DND-41 (cell line): ENCODE results near the gene KCTD19.

ENCODE experiments used
- ATAC-seq: fragments of 200-7000 bp; cut with Tn5 transposase; 3 replicates; pipeline ENCODE4 v1.9.1; 2021; ENCODE audit warnings: low read depth; ENCODE audit not compliant: insufficient read depth
- DNase-seq: peaks from one replicate; pipeline ENCODE4 v3.0.0-alpha.2; 2020
- H2AFZ ChIP-seq: 2 replicates; pipeline ENCODE4 v1.6.0; 2012; ENCODE audit warnings: low read depth, low read length
- H3K27ac ChIP-seq: 2 replicates; pipeline ENCODE4 v1.5.1; 2012; ENCODE audit warnings: low read length, inconsistent platforms
- H3K27me3 ChIP-seq: fragments of 200-600 bp; sonication (generic); 2 replicates; pipeline ENCODE4 v1.6.0; 2012; ENCODE audit warnings: low read length, mild to moderate bottlenecking, inconsistent platforms; ENCODE audit not compliant: insufficient read depth, poor library complexity
- H3K36me3 ChIP-seq: 2 replicates; pipeline ENCODE4 v1.5.1; 2012; ENCODE audit warnings: low read length, inconsistent platforms; ENCODE audit not compliant: insufficient read depth
- H3K4me1 ChIP-seq: 2 replicates; pipeline ENCODE4 v1.5.1; 2012; ENCODE audit warnings: mild to moderate bottlenecking, low read length; ENCODE audit not compliant: insufficient read depth
- H3K4me2 ChIP-seq: 2 replicates; pipeline ENCODE4 v1.6.0; 2012; ENCODE audit warnings: mild to moderate bottlenecking, moderate library complexity, low read length, inconsistent platforms; ENCODE audit not compliant: insufficient read depth
- H3K4me3 ChIP-seq, 2 experiments: fragments of 200-600 bp in 1 of 2; shearing (Covaris generic) in 1 of 2; 2 replicates each; pipeline ENCODE4 v1.5.1; 2012 to 2016; ENCODE audit warnings: inconsistent platforms in 2 of 2, low read length in 2 of 2, mild to moderate bottlenecking in 2 of 2, low read depth in 1 of 2, moderate library complexity in 1 of 2
- H3K79me2 ChIP-seq: 2 replicates; pipeline ENCODE4 v1.6.0; 2012; ENCODE audit warnings: low read length, inconsistent platforms; ENCODE audit not compliant: insufficient read depth
- H3K9ac ChIP-seq: 2 replicates; pipeline ENCODE4 v1.6.0; 2012; ENCODE audit warnings: low read depth, mild to moderate bottlenecking, inconsistent platforms, low read length, moderate library complexity
- H3K9me3 ChIP-seq: 2 replicates; pipeline ENCODE4 v1.5.1; 2012; ENCODE audit warnings: low read length, moderate library complexity, mild to moderate bottlenecking, inconsistent platforms; ENCODE audit not compliant: insufficient read depth, severe bottlenecking
- H4K20me1 ChIP-seq: 2 replicates; pipeline ENCODE4 v1.6.0; 2012; ENCODE audit warnings: low read length; ENCODE audit not compliant: insufficient read depth
- CTCF ChIP-seq: IDR thresholded peaks from 2 replicates; pipeline ENCODE4 v1.5.1; 2012; ENCODE audit warnings: borderline replicate concordance, low read length, moderate library complexity, mild to moderate bottlenecking; ENCODE audit not compliant: poor library complexity, severe bottlenecking; ENCODE audit errors: extremely low read depth
- EZH2 ChIP-seq: IDR thresholded peaks from 3 replicates; pipeline ENCODE4 v1.6.1; 2012; ENCODE audit warnings: borderline replicate concordance, low read depth, mild to moderate bottlenecking, moderate library complexity, low read length, inconsistent platforms; ENCODE audit not compliant: severe bottlenecking

Gene KCTD19

GRCh38 chr16:67329901-67330300, 3.4 kb upstream of the KCTD19 start:
- Histone ChIP-seq H3K27me3 (no peaks in the 10 kb centered on the region), H3K4me1 (peaks cover 19% of the 10 kb centered on the region), H3K36me3 (no peaks in the 10 kb centered on the region), H4K20me1 (no peaks in the 10 kb centered on the region), H3K4me2 (no peak overlapping the region), H3K79me2 (no peaks in the 10 kb centered on the region), H3K4me3 (no peak overlapping the region), H3K27ac (no peak overlapping the region), H3K9me3 (no peaks in the 10 kb centered on the region), H3K9ac (no peak overlapping the region), H2AFZ (no peak overlapping the region)
- no peak for TF ChIP-seq EZH2
- no peak for TF ChIP-seq CTCF
- ATAC-seq: no peak
- no peak for DNase-seq

- H3K27ac ChIP-seq: no peak overlapping the region
- ATAC-seq: no peak
- H3K79me2 ChIP-seq: no peaks in the 10 kb centered on the region
Measured at GRCh38 chr16:67327743-67328142, 1.2 kb upstream of the KCTD19 start.

DNA sequence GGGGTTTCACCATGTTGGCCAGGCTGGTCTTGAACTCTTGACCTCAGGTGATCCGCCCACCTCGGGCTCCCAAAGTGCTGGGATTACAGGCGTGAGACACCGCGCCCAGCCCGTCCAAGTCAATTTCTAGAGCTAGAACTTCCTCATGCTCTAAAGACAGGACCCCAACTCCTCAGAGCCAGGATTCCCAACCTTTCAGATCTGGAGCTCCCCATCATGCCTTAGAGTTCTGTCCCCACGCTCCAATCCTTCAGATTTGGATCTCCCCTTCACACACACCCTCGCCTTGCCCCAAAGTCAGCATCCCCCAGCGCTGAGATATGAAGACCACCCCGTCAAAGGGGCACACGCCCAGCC, 448 bp downstream of the KCTD19 start:
- no peaks in the 10 kb centered on the region for H3K27me3 ChIP-seq
- peaks cover 23% of the 10 kb centered on the region for H3K4me1 ChIP-seq
- no peaks in the 10 kb centered on the region for H4K20me1 ChIP-seq
- H3K4me2 ChIP-seq: peak overlapping the region; percentile 99
- H2AFZ ChIP-seq: peak overlapping the region; percentile 100
- peak overlapping the region; percentile 88 to 89; a peak in 3 of 4 replicates for H3K4me3 ChIP-seq
- no peaks in the 10 kb centered on the region for H3K79me2 ChIP-seq
- TF ChIP-seq CTCF (no peak), EZH2 (no peak)
- H3K9me3 ChIP-seq: no peaks in the 10 kb centered on the region
- peak overlapping the region; percentile 72 for H3K27ac ChIP-seq
- ATAC-seq: no peak
- no peaks in the 10 kb centered on the region for H3K36me3 ChIP-seq
- peak overlapping the region; percentile 97 for H3K9ac ChIP-seq
- DNase-seq: no peak

More at GRCh38 chr16:67327743-67328142, 1.2 kb upstream of the KCTD19 start:
- Histone ChIP-seq H3K9ac (no peak overlapping the region), H3K9me3 (no peaks in the 10 kb centered on the region), H3K4me1 (peaks cover 23% of the 10 kb centered on the region), H3K4me3 (no peak overlapping the region), H3K27me3 (no peaks in the 10 kb centered on the region), H3K4me2 (no peak overlapping the region), H4K20me1 (no peaks in the 10 kb centered on the region), H3K36me3 (no peaks in the 10 kb centered on the region), H2AFZ (peak overlapping the region; percentile 19; the same call in 1 of the 2 replicates)
- no peak for TF ChIP-seq CTCF
- TF ChIP-seq EZH2: no peak
- no peak for DNase-seq

GRCh38 chr16:67317853-67318252, 8.7 kb downstream of the KCTD19 start:
- TF ChIP-seq EZH2: no peak
- TF ChIP-seq CTCF: no peak
- H3K79me2 ChIP-seq: no peaks in the 10 kb centered on the region
- no peaks in the 10 kb centered on the region for H3K9me3 ChIP-seq
- no peaks in the 10 kb centered on the region for H3K27me3 ChIP-seq
- H3K9ac ChIP-seq: no peak overlapping the region
- H3K4me2 ChIP-seq: no peak overlapping the region
- no peak overlapping the region for H3K4me3 ChIP-seq
- no peak overlapping the region for H2AFZ ChIP-seq
- H3K36me3 ChIP-seq: no peaks in the 10 kb centered on the region
- no peak overlapping the region for H3K27ac ChIP-seq
- no peaks in the 10 kb centered on the region for H3K4me1 ChIP-seq
- no peaks in the 10 kb centered on the region for H4K20me1 ChIP-seq
- ATAC-seq (no peak), DNase-seq (no peak)
